Astrocyte (in vitro differentiated cells and primary cell): Measurements from ENCODE around the gene GLRA1. TPM values are rescaled to one million over a fixed set of nuclear protein-coding genes. Genes with fewer than 3 reads are reported as not detected.
"Not testable (repeated sequence)": the region's sequence is repeated elsewhere in the genome, so short reads cannot be mapped to it uniquely, and the experiment has no call there.

Source experiments
- DNase-seq: peaks from one replicate; pipeline ENCODE4 v3.0.0-alpha.2; 2010; ENCODE audit warnings: low read depth
- FAIRE-seq: peaks from 2 replicates; lab custom pipeline; 2011; peaks lifted over from hg19 to GRCh38; lab: Jason Lieb, UNC
- H2AFZ ChIP-seq: 2 replicates; pipeline ENCODE4 v1.6.0; 2012; ENCODE audit warnings: low read depth, low read length, inconsistent platforms
- H3K27ac ChIP-seq: 2 replicates; pipeline ENCODE4 v1.5.1; 2011; ENCODE audit warnings: low read depth, low read length, inconsistent platforms
- H3K27me3 ChIP-seq: 2 replicates; pipeline ENCODE4 v1.6.0; 2011; ENCODE audit warnings: low read length, inconsistent platforms; ENCODE audit not compliant: insufficient read depth
- H3K36me3 ChIP-seq: 2 replicates; pipeline ENCODE4 v1.5.1; 2011; ENCODE audit warnings: low read length, inconsistent platforms; ENCODE audit not compliant: insufficient read depth
- H3K4me1 ChIP-seq: 2 replicates; pipeline ENCODE4 v1.5.1; 2011; ENCODE audit warnings: low read length, inconsistent platforms; ENCODE audit not compliant: insufficient read depth
- H3K4me2 ChIP-seq: 2 replicates; pipeline ENCODE4 v1.6.0; 2012; ENCODE audit warnings: low read length, inconsistent platforms
- H3K4me3 ChIP-seq: 2 replicates; pipeline ENCODE4 v1.5.1; 2011; ENCODE audit warnings: low read depth, mild to moderate bottlenecking, low read length, inconsistent platforms; ENCODE audit not compliant: insufficient read depth
- H3K79me2 ChIP-seq: 2 replicates; pipeline ENCODE4 v1.6.0; 2012; ENCODE audit warnings: mild to moderate bottlenecking, low read length, inconsistent platforms; ENCODE audit not compliant: insufficient read depth
- H3K9ac ChIP-seq: 2 replicates; pipeline ENCODE4 v1.6.0; 2012; ENCODE audit warnings: mild to moderate bottlenecking, low read length, inconsistent platforms
- H3K9me3 ChIP-seq: 2 replicates; pipeline ENCODE4 v1.5.1; 2012; ENCODE audit warnings: low read depth, mild to moderate bottlenecking, low read length, inconsistent platforms; ENCODE audit not compliant: insufficient read depth
- H4K20me1 ChIP-seq: 2 replicates; pipeline ENCODE4 v1.6.0; 2012; ENCODE audit warnings: low read length, inconsistent platforms; ENCODE audit not compliant: insufficient read depth
- H3K27ac Mint-ChIP-seq: one replicate; pipeline ENCODE4 v1.8.0; 2021; ENCODE audit warnings: mild to moderate bottlenecking, mixed read lengths; ENCODE audit not compliant: unreplicated experiment
- H3K27me3 Mint-ChIP-seq: one replicate; pipeline ENCODE4 v1.8.0; 2021; ENCODE audit warnings: low read depth, mixed read lengths; ENCODE audit not compliant: unreplicated experiment
- H3K36me3 Mint-ChIP-seq: one replicate; pipeline ENCODE4 v1.8.0; 2021; ENCODE audit warnings: low read depth, mixed read lengths; ENCODE audit not compliant: unreplicated experiment
- H3K4me1 Mint-ChIP-seq: one replicate; pipeline ENCODE4 v1.8.0; 2021; ENCODE audit warnings: low read depth, mixed read lengths; ENCODE audit not compliant: unreplicated experiment
- H3K4me3 Mint-ChIP-seq: one replicate; pipeline ENCODE4 v1.8.0; 2021; ENCODE audit warnings: mild to moderate bottlenecking, moderate library complexity, mixed read lengths; ENCODE audit not compliant: unreplicated experiment
- H3K9me3 Mint-ChIP-seq: one replicate; pipeline ENCODE4 v1.8.0; 2021; ENCODE audit warnings: mild to moderate bottlenecking, mixed read lengths; ENCODE audit not compliant: unreplicated experiment
- CTCF ChIP-seq: IDR thresholded peaks from 2 replicates; pipeline ENCODE4 v1.5.1; 2011; ENCODE audit warnings: low read depth, mild to moderate bottlenecking, inconsistent platforms, low read length, moderate library complexity; ENCODE audit not compliant: insufficient read depth
- EZH2 ChIP-seq: IDR thresholded peaks from 2 replicates; pipeline ENCODE4 v1.6.1; 2012; ENCODE audit warnings: mild to moderate bottlenecking, low read length, inconsistent platforms; ENCODE audit not compliant: insufficient read depth
- total RNA-seq: library from RNA; stranded (reverse); gene quantifications from 2 replicates; pipeline ENCODE4 v1.2.1, GENCODE V29; 2021

GLRA1 gene
- total RNA-seq, 1 donor from 2014 or later: not detected

GRCh38 chr5:151896031-151896691 is 28.5 kb downstream of the GLRA1 start:
- no peaks in the 10 kb centered on the region for H3K9me3 ChIP-seq
- Mint-ChIP-seq H3K27me3 (peaks cover 5% of the 10 kb centered on the region), H3K9me3 (no peaks in the 10 kb centered on the region), H3K36me3 (no peaks in the 10 kb centered on the region), H3K4me3 (no peak overlapping the region), H3K4me1 (peaks cover 25% of the 10 kb centered on the region), H3K27ac (peak overlapping the region; percentile 95)
- H4K20me1 ChIP-seq: no peaks in the 10 kb centered on the region
- H3K27ac ChIP-seq: peak overlapping the region; percentile 68
- H3K36me3 ChIP-seq: no peaks in the 10 kb centered on the region
- no peaks in the 10 kb centered on the region for H3K79me2 ChIP-seq
- DNase-seq (peak; percentile 86), FAIRE-seq (peak; percentile 64)
- H3K27me3 ChIP-seq: no peaks in the 10 kb centered on the region
- H3K4me2 ChIP-seq: peak overlapping the region; percentile 81
- peaks cover 18% of the 10 kb centered on the region for H3K4me1 ChIP-seq
- TF ChIP-seq EZH2: no peak
- no peak for TF ChIP-seq CTCF
- H3K4me3 ChIP-seq: peak overlapping the region; percentile 2
- peak overlapping the region; percentile 26 for H3K9ac ChIP-seq
- no peak overlapping the region for H2AFZ ChIP-seq

- Histone ChIP-seq H3K9me3 (no peaks in the 10 kb centered on the region), H3K79me2 (no peaks in the 10 kb centered on the region), H3K27ac (peak overlapping the region; percentile 68), H3K36me3 (no peaks in the 10 kb centered on the region), H3K9ac (peak overlapping the region; percentile 23), H3K27me3 (no peaks in the 10 kb centered on the region), H3K4me3 (peak overlapping the region; percentile 2), H3K4me1 (peaks cover 18% of the 10 kb centered on the region), H2AFZ (no peak overlapping the region), H3K4me2 (peak overlapping the region; percentile 81), H4K20me1 (no peaks in the 10 kb centered on the region)
- TF ChIP-seq CTCF (no peak), EZH2 (no peak)
- Mint-ChIP-seq H3K4me3 (no peak overlapping the region), H3K9me3 (peaks cover 3% of the 10 kb centered on the region), H3K27ac (peak overlapping the region; percentile 95), H3K4me1 (peaks cover 27% of the 10 kb centered on the region), H3K27me3 (peaks cover 5% of the 10 kb centered on the region), H3K36me3 (no peaks in the 10 kb centered on the region)
- FAIRE-seq (no peak), DNase-seq (peak; percentile 40)
Observed at GRCh38 chr5:151895660-151896030, 29.0 kb downstream of the GLRA1 start.

- H3K27me3 ChIP-seq, H3K27ac ChIP-seq, DNase-seq, H3K4me3 ChIP-seq, H3K36me3 Mint-ChIP-seq, H3K9me3 Mint-ChIP-seq, FAIRE-seq, H3K4me2 ChIP-seq, H3K9ac ChIP-seq, H3K27ac Mint-ChIP-seq, H4K20me1 ChIP-seq, H3K4me3 Mint-ChIP-seq, H3K36me3 ChIP-seq, H3K79me2 ChIP-seq, H3K27me3 Mint-ChIP-seq, H2AFZ ChIP-seq, H3K9me3 ChIP-seq: not testable (repeated sequence)
- H3K4me1 ChIP-seq: peaks cover 18% of the 10 kb centered on the region
- H3K4me1 Mint-ChIP-seq: peaks cover 28% of the 10 kb centered on the region
Observed at GRCh38 chr5:151893485-151893884, 31.2 kb downstream of the GLRA1 start.
